AG09319 (cell line): ENCODE measurements around the gene CARD9.

Experiments used
- DNase-seq: peaks from one replicate; pipeline ENCODE4 v3.0.0-alpha.2; 2010; ENCODE audit warnings: low read depth; ENCODE audit errors: extremely low read depth
- CTCF ChIP-seq: IDR thresholded peaks from 2 replicates; pipeline ENCODE4 v1.5.1; 2011; ENCODE audit warnings: low read depth, mild to moderate bottlenecking, inconsistent platforms, low read length, moderate library complexity

The CARD9 gene

GRCh38 chr9:136404801-136405136 lies 31.3 kb upstream of the CARD9 start:
- no peak for DNase-seq
- no peak for TF ChIP-seq CTCF

- no peak for TF ChIP-seq CTCF
- DNase-seq = no peak
These were observed 30.7 kb upstream of the CARD9 start for GRCh38 chr9:136403915-136404800.

- no peak for TF ChIP-seq CTCF
- no peak for DNase-seq
These were observed 30.1 kb upstream of the CARD9 start for GRCh38 chr9:136403538-136403914.

GRCh38 chr9:136402067-136402466 lies 28.6 kb upstream of the CARD9 start:
- no peak for TF ChIP-seq CTCF
- no peak for DNase-seq

GRCh38 chr9:136401173-136401922 lies 27.9 kb upstream of the CARD9 start:
- no peak for DNase-seq
- TF ChIP-seq CTCF = no peak

- peak; percentile 54 for TF ChIP-seq CTCF
These were observed 26.8 kb upstream of the CARD9 start, which contains the start of gene SNAPC4 for GRCh38 chr9:136400038-136400834. TSS of gene SNAPC4 (minus strand) at chr9:136400170. CDS start at chr9:136398428, 1,742 bp downstream.

More at GRCh38 chr9:136400038-136400834, 26.8 kb upstream of the CARD9 start, which contains the start of gene SNAPC4:
- peak; percentile 51 for DNase-seq
